ENCODE data around the gene CNP.

CNP gene

GRCh38 chr17:41941168-41941567 lies 25.4 kb upstream of the CNP start:
- in situ Hi-C loops (cut with HindIII; ENCODE audit: low sequenced_read_pairs): no loop called here

DNA sequence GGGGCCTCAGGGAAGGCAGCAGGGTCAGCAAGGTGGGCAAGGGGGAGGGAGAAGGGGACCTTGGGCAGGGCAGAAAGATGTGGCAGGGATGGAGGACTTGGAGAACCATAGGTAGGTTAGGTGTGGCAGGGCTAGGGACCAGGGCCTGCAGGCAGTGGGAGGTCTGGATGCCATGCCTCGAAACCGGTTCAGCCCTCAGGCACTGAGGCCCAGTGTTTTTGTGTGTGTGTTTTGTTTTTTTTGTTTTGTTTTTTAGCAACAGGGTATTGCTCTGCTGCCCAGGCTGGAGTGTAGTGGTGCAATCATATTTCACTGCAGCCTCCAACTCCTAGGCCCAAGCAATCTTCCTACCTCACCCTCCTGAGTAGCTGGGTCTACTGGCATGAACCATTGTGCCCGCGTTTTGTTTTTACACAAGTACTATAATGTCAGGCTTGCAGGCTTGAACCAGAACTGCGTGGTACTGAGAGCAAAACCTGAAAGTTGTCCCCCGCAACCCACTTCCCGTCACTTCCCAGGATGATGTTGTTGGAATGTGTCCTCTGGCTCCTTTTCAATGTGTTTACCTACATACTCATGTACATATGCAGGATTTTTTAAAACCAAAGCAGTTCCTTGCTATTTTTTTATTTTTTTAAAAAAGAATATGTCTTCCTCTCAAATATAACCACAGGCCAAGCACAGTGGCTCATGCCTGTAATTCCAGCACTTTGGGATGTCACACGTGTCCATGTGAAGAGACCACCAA lies 23.8 kb upstream of the CNP start:
- in situ Hi-C loops (cut with HindIII; ENCODE audit: low sequenced_read_pairs): no loop called here

- in situ Hi-C loops (cut with HindIII; ENCODE audit: low sequenced_read_pairs): no loop called here
Observed at GRCh38 chr17:41943492-41943891, 23.1 kb upstream of the CNP start.

- in situ Hi-C loops (cut with HindIII; ENCODE audit: low sequenced_read_pairs): no loop called here
Observed at GRCh38 chr17:41944943-41945342, 21.7 kb upstream of the CNP start.

- in situ Hi-C loops (cut with HindIII; ENCODE audit: low sequenced_read_pairs): no loop called here
Observed at GRCh38 chr17:41948762-41949460, 17.7 kb upstream of the CNP start.

DNA sequence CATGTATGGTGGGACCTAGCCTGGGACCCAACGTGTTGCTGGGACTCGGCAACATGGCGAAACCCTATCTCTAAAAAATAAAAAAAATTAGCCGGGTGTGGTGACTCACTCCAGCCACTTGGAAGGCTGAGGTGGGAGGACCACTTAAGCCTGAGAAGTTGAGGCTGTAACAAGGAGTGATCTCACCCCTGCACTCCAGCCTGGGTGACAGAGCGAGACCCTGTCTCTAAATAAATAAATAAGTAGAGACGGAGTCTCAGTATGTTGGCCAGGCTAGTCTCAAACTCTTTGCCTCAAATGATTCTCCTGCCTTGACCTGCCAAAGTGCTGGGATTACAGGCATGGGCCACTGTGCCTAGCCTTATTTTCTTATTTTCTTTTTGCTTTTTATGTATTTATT lies 10.1 kb upstream of the CNP start:
- in situ Hi-C loops (cut with HindIII; ENCODE audit: low sequenced_read_pairs): no loop called here

GRCh38 chr17:41957031-41957868 lies 9.3 kb upstream of the CNP start:
- in situ Hi-C loops (cut with HindIII; ENCODE audit: low sequenced_read_pairs): no loop called here

DNA sequence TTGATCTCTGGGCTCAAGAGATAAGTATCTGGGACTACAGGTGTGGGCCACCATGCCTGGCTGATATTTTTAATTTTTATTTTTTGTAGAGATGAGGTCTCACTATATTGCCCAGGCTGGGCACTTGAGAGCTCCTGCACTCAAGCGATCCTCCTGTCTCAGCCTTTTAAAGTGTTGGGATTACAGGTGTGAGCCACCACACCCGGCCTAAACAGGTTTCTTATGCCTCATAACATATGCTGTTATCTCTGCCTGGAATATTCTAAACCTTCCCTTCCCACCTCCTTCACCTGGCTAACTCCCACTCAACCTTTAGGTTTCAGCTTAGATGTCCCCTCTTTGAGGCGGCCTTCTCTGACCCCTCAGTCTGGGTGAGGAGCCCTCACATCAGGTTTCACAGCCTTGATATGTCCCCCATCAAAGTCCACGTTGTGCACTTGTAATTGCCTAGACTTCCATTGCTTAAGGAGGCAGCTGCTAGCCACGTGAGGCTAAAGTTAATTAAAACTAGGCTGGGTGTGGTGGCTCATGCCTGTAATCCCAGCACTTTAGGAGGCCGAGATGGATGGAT lies 8.6 kb upstream of the CNP start:
- in situ Hi-C loops (cut with HindIII; ENCODE audit: low sequenced_read_pairs): no loop called here

DNA sequence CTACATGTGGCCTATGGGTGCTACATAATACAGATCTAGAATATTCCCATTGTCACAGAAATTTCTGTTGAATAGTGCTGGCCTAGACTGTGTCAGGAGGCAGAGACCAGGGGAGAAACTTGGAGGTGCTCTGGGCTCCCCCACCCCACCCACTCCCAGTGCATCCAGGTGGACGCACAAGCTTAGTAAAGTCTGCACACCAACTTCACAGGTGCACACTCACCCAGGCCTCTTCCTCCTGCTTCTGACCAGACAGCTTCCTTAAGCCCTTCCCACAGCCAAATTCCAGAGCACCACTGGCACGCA lies 7.6 kb upstream of the CNP start:
- in situ Hi-C loops (cut with HindIII; ENCODE audit: low sequenced_read_pairs): no loop called here

GRCh38 chr17:41959336-41960095 lies 7.1 kb upstream of the CNP start:
- in situ Hi-C loops (cut with HindIII; ENCODE audit: low sequenced_read_pairs): no loop called here

DNA sequence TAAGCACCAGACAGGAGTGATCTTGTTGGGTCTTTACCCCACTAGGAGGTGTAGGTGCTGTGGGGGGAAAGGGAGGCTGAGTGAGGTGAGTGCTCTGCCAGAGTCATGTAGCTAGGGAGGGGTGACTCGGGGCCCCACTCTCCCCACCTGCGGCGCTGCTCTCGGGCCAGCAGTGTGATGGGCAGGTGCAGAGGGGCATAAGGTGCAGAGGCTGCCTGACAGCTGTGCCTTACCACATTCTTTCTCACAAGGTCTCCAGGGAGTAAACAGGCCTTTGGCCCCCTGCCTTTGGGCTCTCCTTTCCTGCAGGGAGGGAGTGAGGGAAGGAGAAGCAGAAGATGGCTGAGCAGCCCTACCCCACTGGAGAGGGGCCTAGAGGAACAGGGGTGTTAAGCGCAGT lies 4.5 kb upstream of the CNP start:
- in situ Hi-C loops (cut with HindIII; ENCODE audit: low sequenced_read_pairs): no loop called here

GRCh38 chr17:41962768-41963434 lies 3.7 kb upstream of the CNP start:
- in situ Hi-C loops (cut with HindIII; ENCODE audit: low sequenced_read_pairs): no loop called here

- in situ Hi-C loops (cut with HindIII; ENCODE audit: low sequenced_read_pairs): no loop called here
Observed at GRCh38 chr17:41965694-41966462, 717 bp upstream of the CNP start.

GRCh38 chr17:41967141-41967920 lies 736 bp downstream of the CNP start:
- in situ Hi-C loops (cut with HindIII; ENCODE audit: low sequenced_read_pairs): no loop called here

DNA sequence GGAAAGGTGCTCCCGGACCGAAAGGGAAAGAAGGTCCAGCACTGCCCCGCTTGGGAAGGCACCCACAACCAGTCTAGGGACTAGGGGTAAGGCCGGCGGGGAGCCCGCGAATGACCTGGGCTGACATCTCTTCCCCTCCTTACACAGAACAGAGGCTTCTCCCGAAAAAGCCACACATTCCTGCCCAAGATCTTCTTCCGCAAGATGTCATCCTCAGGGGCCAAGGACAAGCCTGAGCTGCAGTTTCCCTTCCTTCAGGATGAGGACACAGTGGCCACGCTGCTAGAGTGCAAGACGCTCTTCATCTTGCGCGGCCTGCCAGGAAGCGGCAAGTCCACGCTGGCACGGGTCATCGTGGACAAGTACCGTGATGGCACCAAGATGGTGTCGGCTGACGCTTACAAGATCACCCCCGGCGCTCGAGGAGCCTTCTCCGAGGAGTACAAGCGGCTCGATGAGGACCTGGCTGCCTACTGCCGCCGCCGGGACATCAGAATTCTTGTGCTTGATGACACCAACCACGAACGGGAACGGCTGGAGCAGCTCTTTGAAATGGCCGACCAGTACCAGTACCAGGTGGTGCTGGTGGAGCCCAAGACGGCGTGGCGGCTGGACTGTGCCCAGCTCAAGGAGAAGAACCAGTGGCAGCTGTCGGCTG lies 1.5 kb downstream of the CNP start:
- in situ Hi-C loops (cut with HindIII; ENCODE audit: low sequenced_read_pairs): no loop called here

- in situ Hi-C loops (cut with HindIII; ENCODE audit: low sequenced_read_pairs): no loop called here
Observed at GRCh38 chr17:41968676-41969075, 2.1 kb downstream of the CNP start.

DNA sequence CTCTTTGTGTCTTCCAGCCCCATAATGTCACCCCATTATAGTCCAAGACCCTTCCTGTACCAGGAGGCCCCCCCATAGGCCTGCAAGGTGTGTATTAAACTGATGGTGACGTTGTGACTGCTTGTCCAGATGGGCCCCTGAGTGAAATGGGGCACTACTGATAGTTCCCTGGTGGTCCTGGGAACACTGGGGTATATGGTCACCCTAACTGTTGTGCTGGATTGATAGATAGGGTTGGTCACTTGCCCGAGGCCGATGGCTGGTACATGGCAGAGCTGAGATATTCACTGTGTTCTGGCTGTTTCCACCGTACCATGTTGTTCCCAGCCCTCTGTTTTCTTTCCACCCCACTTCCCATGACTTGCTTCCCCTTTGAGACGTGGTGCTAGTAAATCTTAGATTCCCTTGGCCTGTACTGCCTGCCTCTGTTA lies 4.3 kb downstream of the CNP start:
- in situ Hi-C loops (cut with HindIII; ENCODE audit: low sequenced_read_pairs): no loop called here
